Measurements from ENCODE around the gene PRKCZ.
"Not testable (repeated sequence)": the region's sequence is repeated elsewhere in the genome, so short reads cannot be mapped to it uniquely, and the experiment has no call there.

PRKCZ gene

GRCh38 chr1:2090216-2090890 lies 40.1 kb downstream of the PRKCZ start:
- TF ChIP-seq CTCF (IDR thresholded peaks at IDR 0.05; ENCODE audit: low read depth, low read length, missing control alignments): no peak
- DNase-seq (ENCODE audit: extremely low read depth, low read depth): no peak
- no peak overlapping the region for H3K4me3 ChIP-seq (replicated peaks; ENCODE audit: low read depth, low read length)

DNA sequence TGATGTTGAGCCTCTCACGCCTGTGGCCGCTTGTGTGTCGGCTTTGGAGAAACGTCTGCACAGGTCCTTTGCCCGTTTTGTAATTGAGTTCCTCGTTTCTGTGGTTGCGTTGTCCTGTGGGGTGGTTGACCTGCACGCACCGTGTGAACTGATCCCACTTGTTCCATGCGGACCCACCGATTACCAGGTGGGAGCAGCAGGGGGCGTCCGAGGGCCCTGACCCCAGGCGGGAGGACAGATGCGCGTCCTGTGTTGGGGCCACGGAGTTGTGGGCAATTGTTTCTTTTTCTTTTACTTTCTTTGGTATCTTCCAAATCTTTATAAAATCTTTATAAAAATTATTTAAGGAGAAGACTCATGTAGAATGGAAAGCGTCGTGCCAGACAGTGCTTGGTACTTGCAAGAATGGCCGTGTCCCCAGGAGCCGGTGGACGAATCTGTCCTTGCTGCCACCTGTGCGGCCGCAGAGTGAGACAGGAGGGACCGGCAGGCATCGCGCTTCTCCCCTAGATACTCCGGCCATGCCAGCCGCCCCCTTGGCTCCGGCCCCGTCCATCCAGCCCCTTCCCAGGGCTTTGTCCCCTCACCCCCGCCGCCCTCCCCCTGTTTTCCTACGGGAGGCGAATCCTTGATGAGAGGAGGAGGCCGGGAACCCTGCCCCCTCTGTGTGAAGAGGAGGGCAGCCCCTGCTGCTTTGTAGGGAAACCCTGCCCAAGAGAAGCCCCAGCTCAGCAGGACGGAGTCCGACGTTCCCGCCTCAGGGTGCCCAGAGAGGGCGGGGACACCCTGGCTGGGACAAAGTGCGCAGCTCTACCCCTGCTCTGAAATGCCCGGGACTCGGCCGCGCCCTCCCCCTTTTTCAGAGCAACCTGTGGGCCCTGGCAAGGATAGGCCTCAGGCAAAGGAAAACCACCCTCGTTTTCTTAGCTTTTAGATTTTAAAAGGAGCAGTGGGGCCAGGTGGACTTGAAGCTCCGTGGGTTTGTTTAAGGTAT lies 41.7 kb downstream of the PRKCZ start:
- H3K4me3 ChIP-seq (replicated peaks; ENCODE audit: low read depth, low read length): no peak overlapping the region
- peak; percentile 77 for TF ChIP-seq CTCF (IDR thresholded peaks at IDR 0.05; ENCODE audit: low read depth, low read length, missing control alignments)
- no peak for DNase-seq (ENCODE audit: extremely low read depth, low read depth)

- TF ChIP-seq CTCF (IDR thresholded peaks at IDR 0.05; ENCODE audit: low read depth, low read length, missing control alignments): no peak
- DNase-seq (ENCODE audit: extremely low read depth, low read depth): no peak
- H3K4me3 ChIP-seq (replicated peaks; ENCODE audit: low read depth, low read length): no peak overlapping the region
These were observed 42.8 kb downstream of the PRKCZ start for GRCh38 chr1:2093055-2093454.

DNA sequence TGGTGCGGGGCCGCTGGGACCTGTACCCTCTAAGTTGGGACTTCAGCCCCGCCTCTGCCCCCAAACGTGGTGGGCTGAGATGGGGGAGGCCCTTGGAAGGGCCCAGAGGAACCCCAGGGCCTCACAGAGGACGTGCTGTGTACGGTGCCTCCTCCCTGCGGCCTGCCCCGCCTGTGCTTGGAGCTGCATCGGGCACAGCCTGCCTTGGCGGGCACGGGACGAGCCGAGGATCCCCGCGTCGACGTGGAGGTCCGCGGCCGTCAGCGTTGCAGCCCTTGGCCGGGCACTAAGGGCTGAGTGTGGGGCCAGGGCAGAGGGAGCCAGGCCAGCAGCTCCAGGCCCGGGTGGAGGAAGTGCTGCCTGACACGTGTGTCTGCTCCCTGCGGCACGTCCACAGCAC lies 43.4 kb downstream of the PRKCZ start:
- DNase-seq (ENCODE audit: extremely low read depth, low read depth): no peak
- TF ChIP-seq CTCF (IDR thresholded peaks at IDR 0.05; ENCODE audit: low read depth, low read length, missing control alignments): no peak
- no peak overlapping the region for H3K4me3 ChIP-seq (replicated peaks; ENCODE audit: low read depth, low read length)

- not testable (repeated sequence) for H3K4me3 ChIP-seq (replicated peaks; ENCODE audit: low read depth, low read length); DNase-seq (ENCODE audit: extremely low read depth, low read depth)
These were observed 44.3 kb downstream of the PRKCZ start for GRCh38 chr1:2094269-2095158.

DNA sequence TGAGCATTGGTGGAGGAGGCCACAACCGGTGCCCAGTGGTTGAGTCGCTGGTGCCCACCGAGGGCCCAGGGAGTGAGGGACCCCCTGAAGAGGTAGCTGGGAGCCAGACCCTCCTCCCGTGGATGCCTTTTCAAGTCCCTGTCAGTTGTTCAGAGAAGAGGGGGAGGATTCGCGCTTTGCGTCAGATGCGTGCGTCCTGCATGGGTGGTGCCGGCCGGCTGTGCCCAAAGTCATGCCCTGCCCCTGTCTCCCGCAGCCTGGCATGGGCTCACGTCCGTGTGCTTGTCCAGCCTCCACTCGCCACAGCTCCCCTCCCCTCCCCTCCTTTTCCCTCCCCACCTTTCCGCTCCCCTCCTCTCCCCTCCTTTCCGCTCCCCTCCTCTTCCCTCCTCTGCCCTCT lies 45.2 kb downstream of the PRKCZ start:
- no peak for TF ChIP-seq CTCF (IDR thresholded peaks at IDR 0.05; ENCODE audit: low read depth, low read length, missing control alignments)
- H3K4me3 ChIP-seq (replicated peaks; ENCODE audit: low read depth, low read length): no peak overlapping the region
- no peak for DNase-seq (ENCODE audit: extremely low read depth, low read depth)
